ENCODE results near the gene COL21A1.

COL21A1 gene

DNA sequence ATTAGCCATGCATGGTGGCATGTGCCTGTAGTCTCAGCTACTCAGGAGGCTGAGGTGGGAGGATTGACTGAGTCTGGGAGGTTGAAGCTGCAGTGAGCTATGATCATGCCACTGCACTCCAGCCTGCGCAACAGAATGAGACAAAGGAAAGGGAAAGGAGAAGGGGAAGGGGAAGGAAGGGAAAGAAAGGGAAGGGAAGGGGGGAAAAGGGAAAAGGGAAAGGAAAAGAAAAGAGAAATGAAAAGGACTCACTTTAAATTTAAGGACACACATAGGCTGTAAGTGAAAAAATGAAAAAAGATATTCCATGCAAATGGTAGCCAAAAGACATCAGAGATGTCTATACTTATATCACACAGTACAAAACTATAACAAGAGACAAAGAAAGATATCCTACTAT, 74.2 kb downstream of the COL21A1 start:
- no peak for DNase-seq

DNA sequence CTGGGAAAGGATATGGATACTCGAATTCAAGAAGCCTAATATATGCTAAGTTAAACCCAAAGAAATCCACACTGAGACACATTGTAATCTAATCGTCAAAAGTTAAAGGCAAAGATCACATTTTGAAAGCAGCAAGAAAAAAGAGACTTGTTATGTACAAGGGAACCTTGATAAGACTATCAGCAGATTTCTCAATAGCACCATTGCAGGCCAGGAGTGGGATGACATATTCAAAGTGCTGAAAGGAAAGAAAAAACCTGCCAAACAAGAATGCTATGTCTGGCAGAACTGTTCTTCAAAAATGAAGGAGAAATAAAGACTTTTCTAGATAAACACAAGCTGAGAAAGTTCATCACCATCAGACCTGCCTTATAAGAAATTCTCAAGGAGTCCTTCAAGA, 75.2 kb downstream of the COL21A1 start:
- DNase-seq = no peak

- DNase-seq = no peak
Observed at GRCh38 chr6:56169366-56169765, 78.0 kb downstream of the COL21A1 start.

- DNase-seq = no peak
Observed at GRCh38 chr6:56168596-56168995, 78.8 kb downstream of the COL21A1 start.

DNA sequence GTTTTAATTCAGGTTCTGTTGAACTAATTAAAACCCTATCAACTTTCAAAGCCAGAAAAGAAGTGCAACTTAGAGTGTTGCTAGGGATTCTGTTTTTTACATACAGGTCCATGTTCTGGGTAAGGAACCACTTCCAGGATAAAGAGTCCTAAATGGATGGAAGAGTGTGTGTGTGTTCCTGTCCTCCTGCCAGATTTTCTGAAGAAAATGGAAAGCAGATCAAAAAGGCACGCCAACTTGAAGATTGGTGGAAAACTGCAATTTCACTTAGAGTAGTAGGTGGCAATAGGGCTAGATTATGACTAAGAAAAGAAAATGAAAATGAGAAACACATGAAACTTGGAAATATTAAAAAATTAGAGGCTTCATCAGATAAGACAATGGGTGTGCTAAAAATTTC, 85.3 kb downstream of the COL21A1 start:
- DNase-seq = no peak

GRCh38 chr6:56160489-56160888, 86.9 kb downstream of the COL21A1 start:
- no peak for DNase-seq

- DNase-seq = no peak
Observed at GRCh38 chr6:56158571-56158970, 88.8 kb downstream of the COL21A1 start.

GRCh38 chr6:56156643-56157042, 90.7 kb downstream of the COL21A1 start:
- no peak for DNase-seq

DNA sequence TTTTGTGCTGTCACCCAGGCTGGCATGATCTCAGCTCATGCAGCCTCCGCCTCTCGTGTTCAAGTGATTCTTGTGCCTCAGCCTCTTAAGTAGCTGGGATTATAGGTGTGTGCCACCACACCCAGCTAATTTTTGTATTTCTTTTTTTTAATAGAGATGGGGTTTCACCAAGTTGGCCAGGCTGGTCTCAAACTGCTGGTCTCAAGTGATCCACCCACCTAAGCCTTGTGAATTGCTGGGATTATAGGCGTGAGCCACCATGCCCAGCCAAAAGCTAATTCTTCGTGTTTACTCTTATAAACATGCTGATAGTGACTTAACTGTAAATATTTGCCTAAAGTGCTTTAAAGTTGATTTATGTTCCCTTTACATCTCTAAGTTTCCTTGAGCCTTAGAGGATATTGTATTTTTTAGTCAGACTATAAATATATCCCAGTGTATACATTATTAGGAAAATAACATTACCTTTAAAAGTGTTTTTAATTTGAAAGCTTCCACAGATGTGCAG, 91.7 kb downstream of the COL21A1 start:
- DNase-seq = no peak

- no peak for DNase-seq
Observed at GRCh38 chr6:56154076-56154475, 93.3 kb downstream of the COL21A1 start.

DNA sequence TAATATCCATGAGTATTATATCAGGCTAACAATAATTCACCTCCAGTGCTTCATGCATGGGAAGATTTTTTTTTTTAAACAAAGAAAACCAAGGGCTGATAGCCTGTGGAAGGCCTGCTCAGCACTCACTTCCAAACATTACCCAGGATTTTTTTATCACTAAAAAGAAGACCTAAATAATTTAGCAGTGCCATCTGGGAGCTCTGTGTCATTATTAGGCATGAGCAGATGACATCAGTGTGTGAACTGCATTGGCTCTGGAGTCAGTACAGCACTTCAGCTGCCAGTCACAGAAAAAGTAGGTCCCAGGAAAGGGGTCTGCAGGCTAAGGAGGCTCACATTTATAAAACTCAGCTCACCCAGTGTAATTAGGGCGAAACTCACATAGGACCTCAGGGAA, 94.8 kb downstream of the COL21A1 start:
- no peak for DNase-seq

DNA sequence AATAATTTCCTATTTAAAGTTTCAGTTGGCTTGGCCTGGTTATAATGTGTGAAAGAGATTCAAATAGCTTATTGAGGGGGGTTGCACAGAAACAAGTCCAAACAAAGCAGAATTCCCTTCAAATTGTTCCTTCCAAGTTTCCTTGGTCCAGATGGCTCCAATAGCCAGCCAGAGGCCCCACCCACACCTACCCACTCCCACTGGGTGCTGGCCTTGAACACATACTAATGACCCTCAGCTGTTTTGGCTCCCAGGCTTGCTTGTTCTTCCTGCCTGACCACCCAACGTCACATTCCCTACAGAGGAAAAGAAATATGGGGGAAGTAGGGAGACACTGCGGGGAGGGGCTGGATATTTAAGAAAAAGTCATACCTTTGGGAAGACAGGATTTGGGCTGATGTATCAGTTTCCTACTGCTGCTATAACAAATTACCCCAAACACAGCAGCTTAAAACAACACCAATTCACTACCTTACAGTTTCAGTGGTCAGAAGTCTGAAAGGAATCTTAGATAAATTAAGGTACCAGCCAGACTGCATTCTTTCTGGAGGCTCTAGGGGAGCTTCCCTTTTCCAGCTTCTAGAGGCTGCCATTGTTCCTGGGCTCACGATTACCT, 95.7 kb downstream of the COL21A1 start:
- DNase-seq = no peak

DNA sequence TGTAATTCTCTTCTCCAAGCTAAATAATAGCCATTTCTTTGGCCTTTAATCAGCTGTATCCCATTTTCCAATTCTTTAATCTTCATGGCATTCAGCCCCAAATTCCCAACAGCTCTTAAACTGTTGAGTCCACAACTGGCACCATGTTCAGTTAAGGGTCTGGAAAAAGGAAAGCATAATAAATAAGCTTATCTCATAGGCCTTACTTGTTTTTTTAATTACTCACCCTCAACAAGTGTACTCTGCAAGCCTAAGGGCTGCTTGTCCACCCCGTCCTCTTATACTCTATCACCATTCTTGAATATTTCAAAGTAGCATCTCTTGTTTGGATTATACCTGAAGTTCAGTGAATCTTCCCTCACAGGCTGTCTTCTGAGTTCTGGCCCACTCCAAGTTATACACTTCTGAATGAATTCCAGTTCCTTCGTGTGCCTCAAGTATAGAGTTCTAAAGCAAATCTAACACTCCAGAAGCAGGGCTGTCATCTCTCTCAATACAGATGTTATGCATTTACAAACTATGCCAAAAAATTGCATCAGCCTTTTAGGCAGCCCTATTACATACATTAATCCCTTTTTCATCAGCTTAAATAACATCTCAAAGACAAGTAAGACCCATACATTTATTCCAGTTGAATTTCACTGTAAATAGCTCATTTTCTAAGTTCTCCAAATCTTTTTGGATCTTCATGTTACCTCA, 98.7 kb downstream of the COL21A1 start:
- DNase-seq = no peak

DNA sequence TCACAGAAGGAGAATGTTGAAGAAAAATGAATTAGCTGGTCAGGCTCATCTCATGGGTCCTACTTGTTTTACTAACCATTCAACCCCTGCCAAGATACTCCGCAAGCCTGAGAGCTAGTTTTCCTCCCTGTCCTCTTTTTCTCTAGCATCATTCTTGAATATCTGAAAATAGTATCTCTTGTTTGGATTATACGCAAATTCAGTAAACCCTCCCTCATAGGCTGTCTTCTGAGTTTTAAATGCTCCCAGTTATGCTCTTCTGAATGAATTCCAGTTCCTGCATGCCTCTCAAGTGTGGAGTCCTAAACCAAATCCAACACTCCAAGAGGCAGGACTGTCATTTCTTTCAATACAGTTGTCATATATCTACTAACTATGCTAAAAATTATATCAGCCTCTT, 99.6 kb downstream of the COL21A1 start:
- no peak for DNase-seq

DNA sequence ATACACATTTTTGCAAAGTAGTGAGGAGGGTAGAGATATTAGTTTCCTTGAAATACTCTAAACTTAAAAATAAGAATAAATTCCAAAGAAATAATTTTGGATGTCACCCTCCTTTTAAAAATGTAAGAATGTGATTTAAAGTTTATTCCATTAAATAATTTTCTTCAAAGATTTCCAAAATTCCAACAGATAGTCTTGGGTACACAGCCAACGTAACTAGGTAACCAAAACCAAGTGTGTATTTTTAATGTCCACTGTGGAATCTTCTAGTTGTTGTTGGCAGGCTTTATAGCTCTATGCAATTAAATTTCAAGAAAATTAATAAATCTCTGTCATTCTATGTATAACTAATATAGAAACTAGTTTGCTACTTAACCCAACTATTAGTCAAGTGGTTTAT, 101.3 kb downstream of the COL21A1 start:
- no peak for DNase-seq

DNA sequence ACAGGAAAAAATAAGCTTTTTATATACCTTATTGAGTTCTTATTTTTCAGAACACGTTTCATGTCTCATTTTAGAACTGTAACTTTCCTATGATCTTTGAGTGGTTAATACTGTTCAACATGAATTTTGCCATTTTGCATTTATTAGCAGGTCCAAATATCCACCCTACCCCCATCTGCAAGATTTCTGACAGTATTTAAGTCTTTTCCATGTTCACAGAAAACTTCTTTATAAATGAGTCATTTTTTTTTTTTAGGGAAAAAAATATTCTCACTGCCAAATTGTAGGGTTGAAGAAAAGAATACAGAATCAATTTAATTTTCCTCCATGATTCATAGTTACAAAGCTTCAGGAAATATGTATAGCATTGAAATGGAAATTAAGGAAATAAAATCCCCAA, 101.8 kb downstream of the COL21A1 start:
- DNase-seq = no peak

DNA sequence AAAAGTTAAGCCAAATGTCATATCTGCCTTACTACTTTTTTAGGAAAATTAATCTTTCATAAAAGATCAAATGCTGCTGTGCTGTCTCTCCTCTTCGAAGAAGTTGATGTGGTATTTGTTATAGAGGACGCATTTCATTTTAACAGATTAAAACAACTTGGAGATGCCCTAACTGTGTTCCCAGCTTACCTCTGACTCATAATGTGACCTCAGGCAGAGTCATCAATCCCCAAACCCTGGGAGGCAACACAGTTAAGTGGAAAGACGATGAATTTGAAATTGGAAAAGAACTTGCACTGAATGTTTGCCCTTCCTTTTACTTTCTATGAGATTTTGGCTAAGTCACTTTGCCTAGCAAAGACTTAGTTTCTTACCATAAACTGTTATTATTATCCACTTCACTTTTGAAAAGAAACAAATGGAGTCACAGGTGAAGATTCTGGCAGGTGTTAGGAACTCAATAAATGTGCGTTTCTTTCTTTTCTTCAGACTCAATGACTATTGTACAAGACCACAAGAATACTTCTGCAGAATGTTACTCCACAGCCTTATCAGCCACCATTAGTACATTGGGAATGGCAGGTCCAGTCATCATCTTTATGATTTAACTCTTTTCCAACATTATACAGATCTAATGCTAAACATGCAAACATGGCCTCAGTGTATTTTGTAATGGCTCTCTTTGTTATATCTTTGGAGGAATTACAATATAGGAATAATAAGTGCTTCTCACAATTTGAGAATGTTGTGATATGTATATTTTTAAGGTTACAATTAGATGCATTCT, 102.6 kb downstream of the COL21A1 start:
- no peak for DNase-seq

GRCh38 chr6:56143796-56144195, 103.6 kb downstream of the COL21A1 start:
- DNase-seq = no peak

- no peak for DNase-seq
Observed at GRCh38 chr6:56140090-56140489, 107.3 kb downstream of the COL21A1 start.

GRCh38 chr6:56115715-56116114, 131.7 kb downstream of the COL21A1 start:
- DNase-seq = no peak

DNA sequence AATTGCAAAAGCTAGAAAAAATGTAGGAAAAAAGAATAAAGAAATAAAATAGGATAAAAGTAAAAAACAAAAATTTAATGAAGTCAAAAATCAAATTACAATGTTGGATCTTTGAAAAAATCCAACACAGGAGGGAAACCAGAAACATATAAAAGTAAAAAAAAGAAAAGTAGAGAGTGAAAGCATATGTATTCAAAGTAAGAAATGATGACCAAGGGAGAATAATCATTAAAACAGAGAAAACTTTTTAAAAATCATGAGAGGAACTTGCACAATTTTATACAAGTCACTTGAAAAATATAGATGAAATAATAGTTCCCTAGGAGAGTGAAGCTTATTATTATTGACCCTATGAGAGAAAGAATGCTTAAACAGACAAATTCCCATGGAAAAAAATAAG, 138.2 kb downstream of the COL21A1 start:
- DNase-seq = no peak

- no peak for DNase-seq
Observed at GRCh38 chr6:56106231-56106630, 141.1 kb downstream of the COL21A1 start.

DNA sequence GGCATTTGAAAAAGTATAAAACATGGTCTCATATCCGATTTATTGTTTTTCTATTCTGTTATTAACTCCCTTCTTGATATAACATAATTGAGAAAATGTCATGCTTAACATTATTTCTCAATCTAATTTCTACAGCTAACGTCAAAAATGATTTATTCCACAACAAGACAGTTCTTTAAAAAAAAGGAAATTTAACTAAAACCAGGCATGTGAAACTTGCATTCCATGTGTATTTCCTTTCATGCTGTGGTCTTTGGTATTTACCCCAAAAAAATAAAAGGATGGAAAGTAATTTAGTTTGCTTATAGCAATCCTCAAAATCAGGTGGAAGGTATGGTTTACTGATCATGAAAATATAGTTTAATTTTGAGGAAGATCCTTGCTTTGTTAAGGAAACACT, 142.8 kb downstream of the COL21A1 start:
- DNase-seq = no peak

DNA sequence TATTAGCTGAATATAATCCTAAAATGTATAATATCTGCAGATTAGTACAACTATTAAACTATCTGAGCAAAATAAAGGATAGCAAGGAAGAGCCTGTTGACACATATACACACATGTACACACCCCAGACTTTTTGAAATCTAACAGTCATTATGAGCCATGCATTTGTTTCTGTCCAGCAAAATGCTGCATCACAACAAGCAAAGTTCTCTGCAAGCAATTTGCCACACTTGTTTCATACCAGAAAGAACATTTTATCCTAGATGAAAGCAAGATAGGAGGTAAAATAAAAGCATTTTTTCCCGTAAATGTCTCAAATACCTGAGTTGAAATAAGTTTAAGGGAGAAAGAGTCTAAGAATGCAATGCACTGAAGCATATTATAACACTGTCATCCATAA, 145.2 kb downstream of the COL21A1 start:
- DNase-seq = no peak

All from NCI-H187 treated with DMSO at 0.1 percent for 48 hours (cell line).